GM23338 (cell line): ENCODE results near the gene ADAMTSL5. TPM values are rescaled to one million over a fixed set of nuclear protein-coding genes. Genes with fewer than 3 reads are reported as not detected.

ENCODE experiments used
- ATAC-seq: fragments of 200-7000 bp; cut with Tn5 transposase; 3 replicates; pipeline ENCODE4 v1.9.1; 2020
- DNase-seq: peaks from one replicate; pipeline ENCODE4 v3.0.0-alpha.2; 2015; ENCODE audit warnings: low spot score
- H2AFZ ChIP-seq: fragments of 200-600 bp; sonication (generic); 2 replicates; pipeline ENCODE4 v1.8.0; 2016; ENCODE audit warnings: antibody characterized with exemption, mild to moderate bottlenecking, moderate library complexity
- H3F3A ChIP-seq: fragments of 200-600 bp; sonication (generic); replicated peaks from 2 replicates; pipeline ENCODE4 v1.8.0; 2017; ENCODE audit warnings: antibody characterized with exemption, mixed run types, low read depth
- H3K27ac ChIP-seq: fragments of 200-600 bp; sonication (generic); 2 replicates; pipeline ENCODE4 v1.6.1; 2016; ENCODE audit warnings: low read depth
- H3K27me3 ChIP-seq: fragments of 200-600 bp; sonication (generic); 2 replicates; pipeline ENCODE4 v1.8.0; 2016; ENCODE audit warnings: mild to moderate bottlenecking, mixed run types, moderate library complexity; ENCODE audit not compliant: insufficient read depth
- H3K36me3 ChIP-seq: fragments of 200-600 bp; sonication (generic); 2 replicates; pipeline ENCODE4 v1.8.0; 2016; ENCODE audit warnings: mild to moderate bottlenecking; ENCODE audit not compliant: insufficient read depth
- H3K4me1 ChIP-seq: fragments of 200-600 bp; sonication (generic); 2 replicates; pipeline ENCODE4 v1.8.0; 2016; ENCODE audit warnings: mild to moderate bottlenecking, moderate library complexity; ENCODE audit not compliant: insufficient read depth
- H3K4me2 ChIP-seq: fragments of 200-600 bp; sonication (generic); 2 replicates; pipeline ENCODE4 v1.7.1; 2017; ENCODE audit warnings: mixed run types
- H3K4me3 ChIP-seq: fragments of 200-600 bp; sonication (generic); 2 replicates; pipeline ENCODE4 v1.6.1; 2016; ENCODE audit warnings: mixed run types
- H3K79me2 ChIP-seq: fragments of 200-600 bp; sonication (generic); replicated peaks from 2 replicates; pipeline ENCODE4 v1.8.0; 2017; ENCODE audit warnings: mild to moderate bottlenecking; ENCODE audit not compliant: insufficient read depth
- H3K9me2 ChIP-seq: fragments of 200-600 bp; sonication (generic); 2 replicates; pipeline ENCODE4 v1.8.0; 2017; ENCODE audit not compliant: insufficient read depth
- H4K20me1 ChIP-seq: fragments of 200-600 bp; sonication (generic); replicated peaks from 2 replicates; pipeline ENCODE4 v1.8.0; 2017; ENCODE audit warnings: mild to moderate bottlenecking; ENCODE audit not compliant: insufficient read depth
- H3K27ac Mint-ChIP-seq: 2 replicates; pipeline ENCODE4 v1.8.0; 2020; ENCODE audit warnings: inconsistent platforms, mild to moderate bottlenecking, moderate library complexity, mixed read lengths
- H3K27me3 Mint-ChIP-seq: 3 replicates; pipeline ENCODE4 v1.8.0; 2022; ENCODE audit warnings: low read depth, mild to moderate bottlenecking, moderate library complexity, mixed read lengths, inconsistent platforms; ENCODE audit not compliant: insufficient read depth, poor library complexity
- H3K36me3 Mint-ChIP-seq: 3 replicates; pipeline ENCODE4 v1.8.0; 2021; ENCODE audit warnings: low read depth, mild to moderate bottlenecking, inconsistent platforms, moderate library complexity, mixed read lengths
- H3K4me1 Mint-ChIP-seq: 3 replicates; pipeline ENCODE4 v1.8.0; 2020; ENCODE audit warnings: mild to moderate bottlenecking, inconsistent platforms, mixed read lengths
- H3K4me3 Mint-ChIP-seq: 3 replicates; pipeline ENCODE4 v1.8.0; 2021; ENCODE audit warnings: moderate library complexity, mild to moderate bottlenecking, inconsistent platforms, mixed read lengths
- H3K9me3 Mint-ChIP-seq: 3 replicates; pipeline ENCODE4 v1.8.0; 2020; ENCODE audit warnings: moderate library complexity, mild to moderate bottlenecking, inconsistent platforms, mixed read lengths
- CREB1 ChIP-seq: fragments of 250-450 bp; sonication (Bioruptor Pico); IDR thresholded peaks from 2 replicates; pipeline ENCODE4 v1.5.0; 2020; ENCODE audit warnings: low read depth, mild to moderate bottlenecking, moderate library complexity
- EZH2 ChIP-seq: fragments of 200-600 bp; sonication (generic); IDR thresholded peaks from one replicate; pipeline ENCODE4 v1.8.0; 2017; ENCODE audit warnings: antibody characterized with exemption, mild to moderate bottlenecking, low read depth; ENCODE audit not compliant: unreplicated experiment
- EZH2phosphoT487 ChIP-seq: fragments of 200-600 bp; sonication (generic); IDR thresholded peaks from one replicate; pipeline ENCODE4 v1.8.1; 2018; ENCODE audit warnings: antibody characterized with exemption; ENCODE audit not compliant: unreplicated experiment
- JUNB ChIP-seq: IDR thresholded peaks from one replicate; pipeline ENCODE4 v1.6.1; 2016; ENCODE audit warnings: antibody characterized with exemption; ENCODE audit not compliant: unreplicated experiment
- NANOG ChIP-seq: IDR thresholded peaks from 2 replicates; pipeline ENCODE4 v1.6.1; 2016; ENCODE audit warnings: antibody characterized with exemption, borderline replicate concordance
- POLR2AphosphoS5 ChIP-seq: IDR thresholded peaks from 2 replicates; pipeline ENCODE4 v1.6.1; 2016; ENCODE audit warnings: antibody characterized with exemption, low read depth
- ZNF114 ChIP-seq: fragments of 250-450 bp; sonication (Bioruptor Pico); IDR thresholded peaks from 2 replicates; pipeline ENCODE4 v1.5.0; 2020; ENCODE audit warnings: mild to moderate bottlenecking, moderate library complexity
- ZNF331 ChIP-seq: fragments of 250-450 bp; sonication (Bioruptor Pico); IDR thresholded peaks from 2 replicates; pipeline ENCODE4 v1.5.0; 2020; ENCODE audit warnings: low read depth, mild to moderate bottlenecking, moderate library complexity
- polyA plus RNA-seq: library from polyadenylated mRNA; unstranded; fragments of >200 nt; fragmentation: Nextera tagmentation; extraction: Ambion mirVana; gene quantifications from 2 replicates; pipeline ENCODE4 v1.2.1, GENCODE V29; 2016
- total RNA-seq: library from RNA; depleted of rRNA; stranded (reverse); fragments of >200 nt; shearing (Covaris generic); gene quantifications from 2 replicates; pipeline ENCODE4 v1.2.3, GENCODE V29; 2014
- TF ChIP-seq, protein P1 (sequence below): fragments of 250-450 bp; sonication (Bioruptor Pico); IDR thresholded peaks from 2 replicates; pipeline ENCODE4 v1.5.0; 2020; ENCODE audit warnings: mild to moderate bottlenecking, moderate library complexity
- TF ChIP-seq, protein P2 (sequence below): IDR thresholded peaks from one replicate; pipeline ENCODE4 v1.6.1; 2018; ENCODE audit warnings: antibody characterized with exemption; ENCODE audit not compliant: unreplicated experiment

ADAMTSL5 gene
- total and polyA plus RNA-seq, 2 experiments from 2014 or later: 0.10 to 0.97 TPM

DNA sequence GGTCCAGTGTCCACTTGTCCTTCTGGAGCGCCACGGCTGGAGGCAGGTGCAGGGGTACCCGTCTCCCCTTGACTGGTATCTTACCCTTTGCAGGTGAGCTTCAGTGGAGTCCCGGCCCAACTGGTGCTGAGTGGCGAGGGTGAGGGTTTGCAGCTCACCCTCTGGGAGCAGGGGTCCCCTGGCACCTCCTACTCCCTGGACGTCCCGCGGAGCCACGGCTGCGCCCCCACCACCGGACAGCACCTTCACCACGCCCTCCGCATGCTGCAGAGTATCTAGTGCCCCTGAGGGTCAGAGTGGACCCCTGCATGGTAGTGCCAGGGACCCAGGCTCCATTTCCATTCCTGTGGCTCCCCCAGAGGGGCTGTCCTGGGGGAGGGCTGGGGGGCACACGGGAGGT lies 22.2 kb upstream of the ADAMTSL5 start (continued):
- TF ChIP-seq, protein P1, sequence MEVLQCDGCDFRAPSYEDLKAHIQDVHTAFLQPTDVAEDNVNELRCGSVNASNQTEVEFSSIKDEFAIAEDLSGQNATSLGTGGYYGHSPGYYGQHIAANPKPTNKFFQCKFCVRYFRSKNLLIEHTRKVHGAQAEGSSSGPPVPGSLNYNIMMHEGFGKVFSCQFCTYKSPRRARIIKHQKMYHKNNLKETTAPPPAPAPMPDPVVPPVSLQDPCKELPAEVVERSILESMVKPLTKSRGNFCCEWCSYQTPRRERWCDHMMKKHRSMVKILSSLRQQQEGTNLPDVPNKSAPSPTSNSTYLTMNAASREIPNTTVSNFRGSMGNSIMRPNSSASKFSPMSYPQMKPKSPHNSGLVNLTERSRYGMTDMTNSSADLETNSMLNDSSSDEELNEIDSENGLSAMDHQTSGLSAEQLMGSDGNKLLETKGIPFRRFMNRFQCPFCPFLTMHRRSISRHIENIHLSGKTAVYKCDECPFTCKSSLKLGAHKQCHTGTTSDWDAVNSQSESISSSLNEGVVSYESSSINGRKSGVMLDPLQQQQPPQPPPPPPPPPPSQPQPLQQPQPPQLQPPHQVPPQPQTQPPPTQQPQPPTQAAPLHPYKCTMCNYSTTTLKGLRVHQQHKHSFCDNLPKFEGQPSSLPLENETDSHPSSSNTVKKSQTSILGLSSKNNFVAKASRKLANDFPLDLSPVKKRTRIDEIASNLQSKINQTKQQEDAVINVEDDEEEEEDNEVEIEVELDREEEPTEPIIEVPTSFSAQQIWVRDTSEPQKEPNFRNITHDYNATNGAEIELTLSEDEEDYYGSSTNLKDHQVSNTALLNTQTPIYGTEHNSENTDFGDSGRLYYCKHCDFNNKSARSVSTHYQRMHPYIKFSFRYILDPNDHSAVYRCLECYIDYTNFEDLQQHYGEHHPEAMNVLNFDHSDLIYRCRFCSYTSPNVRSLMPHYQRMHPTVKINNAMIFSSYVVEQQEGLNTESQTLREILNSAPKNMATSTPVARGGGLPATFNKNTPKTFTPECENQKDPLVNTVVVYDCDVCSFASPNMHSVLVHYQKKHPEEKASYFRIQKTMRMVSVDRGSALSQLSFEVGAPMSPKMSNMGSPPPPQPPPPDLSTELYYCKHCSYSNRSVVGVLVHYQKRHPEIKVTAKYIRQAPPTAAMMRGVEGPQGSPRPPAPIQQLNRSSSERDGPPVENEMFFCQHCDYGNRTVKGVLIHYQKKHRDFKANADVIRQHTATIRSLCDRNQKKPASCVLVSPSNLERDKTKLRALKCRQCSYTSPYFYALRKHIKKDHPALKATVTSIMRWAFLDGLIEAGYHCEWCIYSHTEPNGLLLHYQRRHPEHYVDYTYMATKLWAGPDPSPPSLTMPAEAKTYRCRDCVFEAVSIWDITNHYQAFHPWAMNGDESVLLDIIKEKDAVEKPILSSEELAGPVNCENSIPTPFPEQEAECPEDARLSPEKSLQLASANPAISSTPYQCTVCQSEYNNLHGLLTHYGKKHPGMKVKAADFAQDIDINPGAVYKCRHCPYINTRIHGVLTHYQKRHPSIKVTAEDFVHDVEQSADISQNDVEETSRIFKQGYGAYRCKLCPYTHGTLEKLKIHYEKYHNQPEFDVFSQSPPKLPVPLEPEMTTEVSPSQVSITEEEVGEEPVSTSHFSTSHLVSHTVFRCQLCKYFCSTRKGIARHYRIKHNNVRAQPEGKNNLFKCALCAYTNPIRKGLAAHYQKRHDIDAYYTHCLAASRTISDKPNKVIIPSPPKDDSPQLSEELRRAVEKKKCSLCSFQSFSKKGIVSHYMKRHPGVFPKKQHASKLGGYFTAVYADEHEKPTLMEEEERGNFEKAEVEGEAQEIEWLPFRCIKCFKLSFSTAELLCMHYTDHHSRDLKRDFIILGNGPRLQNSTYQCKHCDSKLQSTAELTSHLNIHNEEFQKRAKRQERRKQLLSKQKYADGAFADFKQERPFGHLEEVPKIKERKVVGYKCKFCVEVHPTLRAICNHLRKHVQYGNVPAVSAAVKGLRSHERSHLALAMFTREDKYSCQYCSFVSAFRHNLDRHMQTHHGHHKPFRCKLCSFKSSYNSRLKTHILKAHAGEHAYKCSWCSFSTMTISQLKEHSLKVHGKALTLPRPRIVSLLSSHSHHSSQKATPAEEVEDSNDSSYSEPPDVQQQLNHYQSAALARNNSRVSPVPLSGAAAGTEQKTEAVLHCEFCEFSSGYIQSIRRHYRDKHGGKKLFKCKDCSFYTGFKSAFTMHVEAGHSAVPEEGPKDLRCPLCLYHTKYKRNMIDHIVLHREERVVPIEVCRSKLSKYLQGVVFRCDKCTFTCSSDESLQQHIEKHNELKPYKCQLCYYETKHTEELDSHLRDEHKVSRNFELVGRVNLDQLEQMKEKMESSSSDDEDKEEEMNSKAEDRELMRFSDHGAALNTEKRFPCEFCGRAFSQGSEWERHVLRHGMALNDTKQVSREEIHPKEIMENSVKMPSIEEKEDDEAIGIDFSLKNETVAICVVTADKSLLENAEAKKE (CRISPR knock-in tag): no peak
- TF ChIP-seq, protein P2, sequence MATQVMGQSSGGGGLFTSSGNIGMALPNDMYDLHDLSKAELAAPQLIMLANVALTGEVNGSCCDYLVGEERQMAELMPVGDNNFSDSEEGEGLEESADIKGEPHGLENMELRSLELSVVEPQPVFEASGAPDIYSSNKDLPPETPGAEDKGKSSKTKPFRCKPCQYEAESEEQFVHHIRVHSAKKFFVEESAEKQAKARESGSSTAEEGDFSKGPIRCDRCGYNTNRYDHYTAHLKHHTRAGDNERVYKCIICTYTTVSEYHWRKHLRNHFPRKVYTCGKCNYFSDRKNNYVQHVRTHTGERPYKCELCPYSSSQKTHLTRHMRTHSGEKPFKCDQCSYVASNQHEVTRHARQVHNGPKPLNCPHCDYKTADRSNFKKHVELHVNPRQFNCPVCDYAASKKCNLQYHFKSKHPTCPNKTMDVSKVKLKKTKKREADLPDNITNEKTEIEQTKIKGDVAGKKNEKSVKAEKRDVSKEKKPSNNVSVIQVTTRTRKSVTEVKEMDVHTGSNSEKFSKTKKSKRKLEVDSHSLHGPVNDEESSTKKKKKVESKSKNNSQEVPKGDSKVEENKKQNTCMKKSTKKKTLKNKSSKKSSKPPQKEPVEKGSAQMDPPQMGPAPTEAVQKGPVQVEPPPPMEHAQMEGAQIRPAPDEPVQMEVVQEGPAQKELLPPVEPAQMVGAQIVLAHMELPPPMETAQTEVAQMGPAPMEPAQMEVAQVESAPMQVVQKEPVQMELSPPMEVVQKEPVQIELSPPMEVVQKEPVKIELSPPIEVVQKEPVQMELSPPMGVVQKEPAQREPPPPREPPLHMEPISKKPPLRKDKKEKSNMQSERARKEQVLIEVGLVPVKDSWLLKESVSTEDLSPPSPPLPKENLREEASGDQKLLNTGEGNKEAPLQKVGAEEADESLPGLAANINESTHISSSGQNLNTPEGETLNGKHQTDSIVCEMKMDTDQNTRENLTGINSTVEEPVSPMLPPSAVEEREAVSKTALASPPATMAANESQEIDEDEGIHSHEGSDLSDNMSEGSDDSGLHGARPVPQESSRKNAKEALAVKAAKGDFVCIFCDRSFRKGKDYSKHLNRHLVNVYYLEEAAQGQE: no peak
- no peak for TF ChIP-seq EZH2

DNA sequence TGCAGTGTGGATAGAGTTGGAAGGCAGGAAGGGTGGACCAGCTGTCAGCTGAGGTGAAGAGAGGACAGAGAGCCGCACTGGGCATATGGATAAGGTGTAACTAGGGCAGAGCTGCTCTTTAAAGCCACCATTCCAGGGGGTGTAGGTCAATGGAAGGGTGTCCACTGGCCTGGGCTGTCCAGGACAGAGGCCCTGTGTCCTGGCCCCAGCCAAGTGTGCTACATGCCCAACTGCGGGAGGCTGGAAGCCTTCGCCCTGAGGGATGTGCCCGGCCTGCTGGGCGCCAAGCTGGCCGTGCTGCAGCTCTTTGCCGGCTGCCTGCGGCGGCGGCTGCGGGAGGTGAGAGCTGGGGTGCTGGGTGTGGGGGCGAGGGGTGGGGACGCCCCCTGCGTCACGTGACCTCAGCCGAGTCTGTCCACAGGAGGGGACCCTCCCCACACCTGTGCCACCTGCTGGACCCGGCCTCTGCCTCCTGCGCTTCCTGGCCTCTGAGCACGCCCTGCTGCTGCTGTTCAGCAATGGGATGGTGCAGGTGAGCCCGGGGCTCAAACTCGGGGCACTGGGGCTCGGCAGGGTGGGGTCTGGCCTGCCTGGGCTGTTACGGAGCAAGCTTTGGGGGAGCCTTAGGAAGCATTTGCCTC lies 20.8 kb upstream of the ADAMTSL5 start:
- Mint-ChIP-seq H3K4me3 (no peak overlapping the region), H3K9me3 (no peaks in the 10 kb centered on the region), H3K27ac (no peak overlapping the region), H3K36me3 (no peaks in the 10 kb centered on the region), H3K4me1 (no peaks in the 10 kb centered on the region), H3K27me3 (peaks cover 5% of the 10 kb centered on the region)
- Histone ChIP-seq H3K4me3 (no peak overlapping the region), H3K27ac (no peak overlapping the region), H3K4me2 (no peak overlapping the region), H3K9me2 (no peaks in the 10 kb centered on the region), H3K79me2 (no peaks in the 10 kb centered on the region), H3K36me3 (no peaks in the 10 kb centered on the region), H3K27me3 (no peaks in the 10 kb centered on the region), H2AFZ (no peak overlapping the region), H4K20me1 (no peaks in the 10 kb centered on the region), H3K4me1 (no peaks in the 10 kb centered on the region), H3F3A (no peaks in the 10 kb centered on the region)
- ATAC-seq (no peak), DNase-seq (no peak)
- TF ChIP-seq CREB1 (CRISPR knock-in tag): no peak
- TF ChIP-seq JUNB: no peak
- TF ChIP-seq NANOG: no peak
- no peak for TF ChIP-seq POLR2AphosphoS5
- no peak for TF ChIP-seq EZH2phosphoT487
- TF ChIP-seq ZNF331 (CRISPR knock-in tag): no peak
- TF ChIP-seq ZNF114 (CRISPR knock-in tag): no peak
